H9 (cell line): ENCODE results near the gene FN1. TPM values are rescaled to one million over a fixed set of nuclear protein-coding genes. Genes with fewer than 3 reads are reported as not detected.

Experiments used
- DNase-seq: peaks from one replicate; pipeline ENCODE4 v3.0.0-alpha.2; 2017
- H2AFZ ChIP-seq: one replicate; pipeline ENCODE4 v1.6.1; 2013; ENCODE audit warnings: mild to moderate bottlenecking, low read length, control low read depth, moderate library complexity
- H2AK5ac ChIP-seq: 2 replicates; pipeline ENCODE4 v1.6.1; 2013; ENCODE audit warnings: low read length, control low read depth, mixed read lengths; ENCODE audit not compliant: insufficient read length
- H2BK120ac ChIP-seq: one replicate; pipeline ENCODE4 v1.6.1; 2013; ENCODE audit warnings: low read depth, mild to moderate bottlenecking, low read length, control low read depth, inconsistent platforms; ENCODE audit not compliant: poor library complexity, severe bottlenecking
- H2BK12ac ChIP-seq: 2 replicates; pipeline ENCODE4 v1.6.1; 2013; ENCODE audit warnings: low read length, control low read depth, mixed read lengths, low read depth; ENCODE audit not compliant: insufficient read length
- H2BK15ac ChIP-seq: 2 replicates; pipeline ENCODE4 v1.6.1; 2013; ENCODE audit warnings: low read depth, low read length, control low read depth
- H2BK20ac ChIP-seq: one replicate; pipeline ENCODE4 v1.6.1; 2013; ENCODE audit warnings: low read depth, mild to moderate bottlenecking, low read length, control low read depth, inconsistent platforms; ENCODE audit not compliant: poor library complexity, severe bottlenecking
- H2BK5ac ChIP-seq: 2 replicates; pipeline ENCODE4 v1.6.1; 2013; ENCODE audit warnings: low read length, control low read depth, mixed read lengths; ENCODE audit not compliant: insufficient read length
- H3K14ac ChIP-seq: 2 replicates; pipeline ENCODE4 v1.6.1; 2013; ENCODE audit warnings: low read length, control low read depth; ENCODE audit not compliant: insufficient read depth
- H3K18ac ChIP-seq: 2 replicates; pipeline ENCODE4 v1.6.1; 2013; ENCODE audit warnings: low read depth, mild to moderate bottlenecking, mixed read lengths, low read length, control low read depth; ENCODE audit not compliant: insufficient read length
- H3K23ac ChIP-seq: 2 replicates; pipeline ENCODE4 v1.6.1; 2013; ENCODE audit warnings: low read length, control low read depth, mixed read lengths, low read depth; ENCODE audit not compliant: insufficient read length
- H3K23me2 ChIP-seq: 2 replicates; pipeline ENCODE4 v1.6.1; 2013; ENCODE audit warnings: low read depth, mild to moderate bottlenecking, mixed read lengths, low read length, control low read depth; ENCODE audit not compliant: insufficient read length, poor library complexity, severe bottlenecking
- H3K27ac ChIP-seq: 2 replicates; pipeline ENCODE4 v1.5.1; 2013; ENCODE audit warnings: low read length, control low read depth, mixed read lengths, low read depth; ENCODE audit not compliant: insufficient read length
- H3K27me3 ChIP-seq: 2 replicates; pipeline ENCODE4 v1.6.1; 2013; ENCODE audit warnings: low read length, control low read depth, inconsistent platforms; ENCODE audit not compliant: insufficient read depth
- H3K4ac ChIP-seq: 2 replicates; pipeline ENCODE4 v1.6.1; 2013; ENCODE audit warnings: low read depth, mild to moderate bottlenecking, control low read depth, inconsistent platforms, low read length, moderate library complexity
- H3K4me1 ChIP-seq: 2 replicates; pipeline ENCODE4 v1.6.1; 2013; ENCODE audit warnings: low read length, control low read depth, inconsistent platforms; ENCODE audit not compliant: insufficient read depth
- H3K4me2 ChIP-seq: 2 replicates; pipeline ENCODE4 v1.6.1; 2013; ENCODE audit warnings: low read length, control low read depth, mixed read lengths; ENCODE audit not compliant: insufficient read length, insufficient read depth
- H3K56ac ChIP-seq: 2 replicates; pipeline ENCODE4 v1.6.1; 2013; ENCODE audit warnings: low read depth, mild to moderate bottlenecking, mixed read lengths, low read length, control low read depth; ENCODE audit not compliant: insufficient read length
- H3K79me1 ChIP-seq: 2 replicates; pipeline ENCODE4 v1.6.1; 2013; ENCODE audit warnings: low read depth, mild to moderate bottlenecking, moderate library complexity, low read length, control low read depth, inconsistent platforms; ENCODE audit not compliant: insufficient read depth, poor library complexity, severe bottlenecking
- H3K79me2 ChIP-seq: 2 replicates; pipeline ENCODE4 v1.6.1; 2013; ENCODE audit warnings: low read length, control low read depth, inconsistent platforms; ENCODE audit not compliant: insufficient read depth
- H3K9ac ChIP-seq: 2 replicates; pipeline ENCODE4 v1.6.1; 2013; ENCODE audit warnings: low read length, control low read depth, mixed read lengths; ENCODE audit not compliant: insufficient read length; ENCODE audit errors: extremely low read depth
- H3K9me3 ChIP-seq: one replicate; pipeline ENCODE4 v1.6.1; 2013; ENCODE audit warnings: low read depth, low read length, inconsistent platforms; ENCODE audit not compliant: control insufficient read depth
- H3T11ph ChIP-seq: one replicate; pipeline ENCODE4 v1.6.1; 2013; ENCODE audit warnings: mild to moderate bottlenecking, low read length, control low read depth, inconsistent platforms
- H4K20me1 ChIP-seq: one replicate; pipeline ENCODE4 v1.6.1; 2013; ENCODE audit not compliant: control insufficient read depth, insufficient read length, insufficient read depth
- H4K5ac ChIP-seq: 2 replicates; pipeline ENCODE4 v1.6.1; 2013; ENCODE audit warnings: low read depth, mild to moderate bottlenecking, mixed read lengths, low read length, control low read depth; ENCODE audit not compliant: insufficient read length
- H4K8ac ChIP-seq: replicated peaks from 2 replicates; pipeline ENCODE4 v1.6.1; 2013; ENCODE audit warnings: low read length, control low read depth, mixed read lengths, low read depth; ENCODE audit not compliant: insufficient read length
- H4K91ac ChIP-seq: 2 replicates; pipeline ENCODE4 v1.6.1; 2013; ENCODE audit warnings: low read depth, mild to moderate bottlenecking, moderate library complexity, mixed read lengths, low read length, control low read depth; ENCODE audit not compliant: insufficient read length
- H3K27ac Mint-ChIP-seq, 3 experiments: 2 replicates in 2 of 3; 3 replicates in 1 of 3; pipeline ENCODE4 v1.8.0; 2020 to 2021; ENCODE audit warnings: mixed read lengths in 3 of 3, mild to moderate bottlenecking in 1 of 3, moderate library complexity in 1 of 3
- H3K27me3 Mint-ChIP-seq: 2 replicates; pipeline ENCODE4 v1.8.0; 2021; ENCODE audit warnings: low read depth, mild to moderate bottlenecking, moderate library complexity, mixed read lengths
- H3K36me3 Mint-ChIP-seq, 3 experiments: 2 replicates in 2 of 3; 3 replicates in 1 of 3; pipeline ENCODE4 v1.8.0; 2020 to 2021; ENCODE audit warnings: low read depth in 3 of 3, mixed read lengths in 3 of 3; ENCODE audit not compliant: insufficient read depth in 1 of 3
- H3K4me1 Mint-ChIP-seq, 2 experiments: 2 replicates each; pipeline ENCODE4 v1.8.0; 2020; ENCODE audit warnings: mixed read lengths in 2 of 2
- H3K4me3 Mint-ChIP-seq, 2 experiments: 2 replicates in 1 of 2; 3 replicates in 1 of 2; pipeline ENCODE4 v1.8.0; 2020 to 2021; ENCODE audit warnings: mild to moderate bottlenecking in 2 of 2, mixed read lengths in 2 of 2, moderate library complexity in 1 of 2
- H3K9me3 Mint-ChIP-seq, 2 experiments: 2 replicates in 1 of 2; 3 replicates in 1 of 2; pipeline ENCODE4 v1.8.0; 2020; ENCODE audit warnings: mild to moderate bottlenecking in 2 of 2, mixed read lengths in 2 of 2, moderate library complexity in 1 of 2
- CTCF ChIP-seq: fragments of 200-600 bp; sonication (generic); conservative IDR thresholded peaks from 3 replicates; pipeline ENCODE4 v1.8.0; 2021; ENCODE audit warnings: antibody characterized with exemption, mild to moderate bottlenecking
- WGBS: extraction: QIAGEN DNeasy Blood & Tissue Kit; methylation state at CpG from one replicate; pipeline ENCODE4 v1.1.7; 2013; ENCODE audit warnings: missing lambda C conversion rate, low lambda C conversion rate, mixed read lengths; ENCODE audit not compliant: insufficient read length; ENCODE audit errors: extremely low coverage; 5-methylcytosine and 5-hydroxymethylcytosine counted together
- total RNA-seq: library from RNA; stranded (reverse); gene quantifications from 2 replicates; pipeline ENCODE4 v1.2.1, GENCODE V29; 2021

FN1 gene
- total RNA-seq, 1 experiment from 2014 or later: 56.0 TPM

- H3K27ac ChIP-seq: no peak overlapping the region
- no peak overlapping the region for H3K4me2 ChIP-seq
- no peak overlapping the region for H3K18ac ChIP-seq
- H2BK20ac ChIP-seq: no peak overlapping the region
- H3K56ac ChIP-seq: no peak overlapping the region
- no peak overlapping the region for H2BK5ac ChIP-seq
- no peaks in the 10 kb centered on the region for H3K36me3 Mint-ChIP-seq
- H3K79me2 ChIP-seq: no peaks in the 10 kb centered on the region
- no peak for DNase-seq
- H3K4me1 Mint-ChIP-seq: peaks cover 5 to 10% of the 10 kb centered on the region in 2 experiments; a peak in 2 of 4 replicates
- no peak overlapping the region for H2AFZ ChIP-seq
- no peak for TF ChIP-seq CTCF
- no peaks in the 10 kb centered on the region for H3K9me3 ChIP-seq
- no peaks in the 10 kb centered on the region for H3K23me2 ChIP-seq
- H2BK120ac ChIP-seq: no peak overlapping the region
- no peak overlapping the region for H3K14ac ChIP-seq
- H4K5ac ChIP-seq: no peak overlapping the region
- H3K9ac ChIP-seq: no peak overlapping the region
- H2BK15ac ChIP-seq: no peak overlapping the region
- H3K27me3 ChIP-seq: no peaks in the 10 kb centered on the region
- no peaks in the 10 kb centered on the region for H3K4me1 ChIP-seq
- no peak overlapping the region for H4K91ac ChIP-seq
- no peak overlapping the region for H3K4ac ChIP-seq
- no peak overlapping the region for H3K23ac ChIP-seq
- H4K20me1 ChIP-seq: no peaks in the 10 kb centered on the region
- no peak overlapping the region for H2BK12ac ChIP-seq
- H4K8ac ChIP-seq: no peak overlapping the region
- no peak overlapping the region for H2AK5ac ChIP-seq
- H3K9me3 Mint-ChIP-seq: peaks cover 0 to 4% of the 10 kb centered on the region in 2 experiments; a peak in 1 of 5 replicates
- H3K27ac Mint-ChIP-seq: no peak overlapping the region
- no peak overlapping the region for H3T11ph ChIP-seq
- WGBS: no CpG with 5 or more reads among the region's 4 CpGs
- no peak overlapping the region for H3K4me3 Mint-ChIP-seq
- H3K27me3 Mint-ChIP-seq: no peaks in the 10 kb centered on the region
- H3K79me1 ChIP-seq: no peaks in the 10 kb centered on the region
Measured at GRCh38 chr2:215450188-215451011, 14.5 kb upstream of the FN1 start.
